Measurements from ENCODE around the gene GALP. TPM values are rescaled to one million over a fixed set of nuclear protein-coding genes. Genes with fewer than 3 reads are reported as not detected.
"Not testable (repeated sequence)": the region's sequence is repeated elsewhere in the genome, so short reads cannot be mapped to it uniquely, and the experiment has no call there.

GALP gene
- not detected in 2 replicates for total RNA-seq

DNA sequence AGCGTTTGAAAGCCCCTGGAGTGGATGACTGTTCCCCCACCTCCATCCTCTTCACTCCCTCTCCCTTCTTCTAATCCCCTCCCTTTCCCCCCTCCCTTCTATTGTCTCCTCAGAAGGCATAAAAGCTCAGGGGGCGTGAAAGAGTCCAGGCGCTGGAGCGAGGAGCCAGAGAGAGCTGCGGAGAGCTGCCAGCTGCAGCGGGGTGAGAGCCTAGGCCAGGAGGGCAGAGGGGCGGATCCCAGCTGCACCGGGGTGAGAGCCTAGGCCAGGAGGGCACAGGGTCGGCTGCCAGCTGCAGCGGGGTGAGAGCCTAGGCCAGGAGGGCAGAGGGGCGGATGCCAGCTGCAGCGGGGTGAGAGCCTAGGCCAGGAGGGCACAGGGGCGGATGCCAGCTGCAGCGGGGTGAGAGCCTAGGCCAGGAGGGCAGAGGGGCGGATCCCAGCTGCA is at the start of gene GALP:
TSS of gene GALP (plus strand) at position 148 of the 447 bp plus-strand sequence. CDS start 1,101 bp downstream, outside the sequence.
- peaks cover 16% of the 10 kb centered on the region for H3K27me3 ChIP-seq (ENCODE audit: control insufficient read depth, insufficient read depth, low read length)
- not testable (repeated sequence) for H3K4me3 ChIP-seq (ENCODE audit: low read depth, low read length); H3K36me3 ChIP-seq (ENCODE audit: control insufficient read depth, insufficient read depth, low read length); DNase-seq (ENCODE audit: low read depth)

GRCh38 chr19:56126983-56127780 is 48.6 kb upstream of the GALP start:
- no peaks in the 10 kb centered on the region for H3K27me3 ChIP-seq (ENCODE audit: control insufficient read depth, insufficient read depth, low read length)
- no peak overlapping the region for H3K4me3 ChIP-seq (ENCODE audit: low read depth, low read length)
- no peaks in the 10 kb centered on the region for H3K36me3 ChIP-seq (ENCODE audit: control insufficient read depth, insufficient read depth, low read length)
- DNase-seq (ENCODE audit: low read depth) = no peak
- TF ChIP-seq CTCF (IDR thresholded peaks at IDR 0.05; ENCODE audit: insufficient read depth, low read length, poor library complexity, severe bottlenecking) = no peak

DNA sequence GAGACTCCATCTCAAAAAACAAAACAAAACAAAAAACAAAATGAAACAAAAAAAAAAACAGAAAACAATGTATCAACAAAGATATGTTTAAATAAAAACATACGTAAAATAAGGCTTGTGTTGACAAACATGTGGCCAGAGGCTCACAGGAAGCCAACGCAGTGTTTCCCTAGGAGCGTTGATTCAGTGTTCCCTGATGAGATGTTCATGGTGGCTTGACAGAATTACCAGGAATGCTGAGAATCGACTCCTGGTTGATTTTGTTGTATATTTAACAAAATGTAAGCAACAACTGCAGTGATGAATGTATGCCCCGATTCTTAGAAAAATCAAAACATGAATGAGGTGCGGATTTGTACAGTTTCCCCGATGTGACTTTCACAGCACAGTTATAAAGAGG is 45.8 kb upstream of the GALP start:
- TF ChIP-seq CTCF (IDR thresholded peaks at IDR 0.05; ENCODE audit: insufficient read depth, low read length, poor library complexity, severe bottlenecking) = no peak
- no peak overlapping the region for H3K4me3 ChIP-seq (ENCODE audit: low read depth, low read length)

GRCh38 chr19:56131651-56132050 is 44.2 kb upstream of the GALP start:
- DNase-seq (ENCODE audit: low read depth) = no peak
- H3K4me3 ChIP-seq (ENCODE audit: low read depth, low read length) = no peak overlapping the region
- no peak for TF ChIP-seq CTCF (IDR thresholded peaks at IDR 0.05; ENCODE audit: insufficient read depth, low read length, poor library complexity, severe bottlenecking)
- H3K27me3 ChIP-seq (ENCODE audit: control insufficient read depth, insufficient read depth, low read length) = no peaks in the 10 kb centered on the region
- no peaks in the 10 kb centered on the region for H3K36me3 ChIP-seq (ENCODE audit: control insufficient read depth, insufficient read depth, low read length)

More for the DNA sequence above, 45.8 kb upstream of the GALP start:
- no peak for DNase-seq (ENCODE audit: low read depth)
- H3K27me3 ChIP-seq (ENCODE audit: control insufficient read depth, insufficient read depth, low read length) = no peaks in the 10 kb centered on the region
- H3K36me3 ChIP-seq (ENCODE audit: control insufficient read depth, insufficient read depth, low read length) = no peaks in the 10 kb centered on the region

DNA sequence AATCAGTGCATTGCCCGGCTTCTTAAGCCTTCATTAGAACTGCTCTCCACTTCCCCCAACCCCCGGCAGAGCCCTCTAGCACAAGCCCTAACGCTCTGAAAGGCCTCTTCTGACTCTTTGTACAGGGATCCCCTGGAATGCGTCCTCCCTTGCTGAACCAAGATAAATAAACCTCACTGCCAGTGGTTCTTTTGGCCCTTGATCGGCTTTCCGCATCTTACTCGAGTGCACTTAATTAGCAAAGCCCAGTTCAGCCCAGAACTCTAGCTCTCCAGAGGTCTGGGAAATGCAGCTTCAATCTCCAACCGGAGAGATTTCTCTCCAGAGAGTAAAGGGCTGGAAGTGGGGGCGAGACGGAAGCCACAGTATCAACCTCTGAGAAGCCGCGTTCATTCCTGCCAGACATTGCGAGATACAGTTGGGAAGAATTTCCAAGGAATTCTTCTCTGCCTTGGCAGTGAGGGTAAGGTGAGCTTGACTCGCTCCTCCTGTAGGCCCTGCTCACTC is 43.4 kb upstream of the GALP start:
- H3K4me3 ChIP-seq (ENCODE audit: low read depth, low read length) = no peak overlapping the region
- no peak for TF ChIP-seq CTCF (IDR thresholded peaks at IDR 0.05; ENCODE audit: insufficient read depth, low read length, poor library complexity, severe bottlenecking)
- H3K27me3 ChIP-seq (ENCODE audit: control insufficient read depth, insufficient read depth, low read length) = no peaks in the 10 kb centered on the region
- H3K36me3 ChIP-seq (ENCODE audit: control insufficient read depth, insufficient read depth, low read length) = no peaks in the 10 kb centered on the region
- DNase-seq (ENCODE audit: low read depth) = no peak

DNA sequence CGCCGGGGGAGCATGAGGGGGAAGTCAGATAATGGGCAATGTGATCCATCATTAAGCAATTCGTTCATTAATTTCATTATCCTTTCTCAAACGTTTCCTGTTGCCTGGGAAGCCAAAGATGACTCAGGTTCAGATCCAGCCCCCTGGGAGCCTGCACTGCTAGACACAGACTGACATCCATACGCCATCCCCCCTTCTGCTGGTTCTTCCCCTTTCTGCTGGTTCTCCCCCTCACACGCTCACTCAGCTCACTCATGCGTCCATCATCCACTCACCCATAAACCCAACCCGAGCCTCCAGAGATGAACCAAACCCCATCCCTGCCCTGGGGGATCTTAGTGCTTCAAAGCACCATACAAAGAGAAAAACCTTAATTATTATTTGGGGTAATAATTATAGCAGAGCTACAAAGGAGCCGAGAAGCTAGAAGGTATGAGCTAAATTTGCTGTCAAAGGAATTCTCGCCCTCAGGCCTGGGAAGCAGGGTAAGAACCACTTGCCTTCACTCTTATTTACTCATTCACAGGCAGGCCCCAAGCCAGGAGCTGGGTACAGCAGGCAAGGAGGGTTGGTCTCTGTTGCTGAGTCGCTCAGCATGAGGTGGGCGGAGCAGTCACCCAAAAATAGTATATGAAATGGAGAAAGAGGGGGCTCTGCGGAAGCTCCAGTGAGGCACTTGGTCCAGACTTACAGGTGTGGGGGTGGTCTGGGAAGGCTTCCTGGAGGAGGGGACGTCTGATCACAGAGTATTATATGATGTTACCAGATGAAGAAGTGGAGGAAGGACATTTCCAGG is 41.8 kb upstream of the GALP start:
- TF ChIP-seq CTCF (IDR thresholded peaks at IDR 0.05; ENCODE audit: insufficient read depth, low read length, poor library complexity, severe bottlenecking) = no peak
- Histone ChIP-seq H3K36me3 (ENCODE audit: control insufficient read depth, insufficient read depth, low read length) (no peaks in the 10 kb centered on the region), H3K27me3 (ENCODE audit: control insufficient read depth, insufficient read depth, low read length) (no peaks in the 10 kb centered on the region), H3K4me3 (ENCODE audit: low read depth, low read length) (no peak overlapping the region)
- DNase-seq (ENCODE audit: low read depth) = no peak

Data from kidney epithelial cell (primary cell).